ENCODE data around the gene TPRN.

DNA sequence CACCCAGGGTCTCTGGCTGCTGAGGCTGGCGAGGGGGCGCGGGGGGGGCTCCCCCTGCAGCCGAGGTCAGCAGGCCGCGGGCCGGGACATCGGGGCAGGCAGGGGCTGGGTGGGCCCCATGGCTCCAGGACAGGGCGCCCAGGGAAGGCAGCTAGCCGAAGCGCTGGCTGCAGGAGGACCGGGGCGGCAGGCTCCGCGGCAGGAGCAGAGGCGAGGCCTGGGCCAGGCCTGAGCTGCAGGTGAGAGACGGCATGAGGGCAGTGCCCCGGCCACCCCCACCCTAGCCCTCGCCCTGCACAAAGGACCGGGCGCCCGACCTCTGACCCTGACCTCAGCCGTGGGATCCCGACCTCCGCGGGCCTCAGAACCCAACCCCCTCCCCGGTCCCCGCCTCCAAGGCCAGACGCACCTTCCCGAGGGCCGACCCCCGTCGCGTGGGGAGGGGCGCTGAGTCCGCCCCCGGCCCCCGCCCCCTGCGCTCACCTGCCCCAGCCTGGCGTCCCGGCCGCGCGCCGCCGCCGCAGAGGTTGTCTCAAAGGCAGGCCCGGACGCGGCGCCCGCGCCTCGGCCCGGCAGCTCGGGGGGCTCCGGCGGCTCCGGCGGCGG lies 21.1 kb upstream of the TPRN start:
- TF ChIP-seq, protein P1, sequence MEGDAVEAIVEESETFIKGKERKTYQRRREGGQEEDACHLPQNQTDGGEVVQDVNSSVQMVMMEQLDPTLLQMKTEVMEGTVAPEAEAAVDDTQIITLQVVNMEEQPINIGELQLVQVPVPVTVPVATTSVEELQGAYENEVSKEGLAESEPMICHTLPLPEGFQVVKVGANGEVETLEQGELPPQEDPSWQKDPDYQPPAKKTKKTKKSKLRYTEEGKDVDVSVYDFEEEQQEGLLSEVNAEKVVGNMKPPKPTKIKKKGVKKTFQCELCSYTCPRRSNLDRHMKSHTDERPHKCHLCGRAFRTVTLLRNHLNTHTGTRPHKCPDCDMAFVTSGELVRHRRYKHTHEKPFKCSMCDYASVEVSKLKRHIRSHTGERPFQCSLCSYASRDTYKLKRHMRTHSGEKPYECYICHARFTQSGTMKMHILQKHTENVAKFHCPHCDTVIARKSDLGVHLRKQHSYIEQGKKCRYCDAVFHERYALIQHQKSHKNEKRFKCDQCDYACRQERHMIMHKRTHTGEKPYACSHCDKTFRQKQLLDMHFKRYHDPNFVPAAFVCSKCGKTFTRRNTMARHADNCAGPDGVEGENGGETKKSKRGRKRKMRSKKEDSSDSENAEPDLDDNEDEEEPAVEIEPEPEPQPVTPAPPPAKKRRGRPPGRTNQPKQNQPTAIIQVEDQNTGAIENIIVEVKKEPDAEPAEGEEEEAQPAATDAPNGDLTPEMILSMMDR (IDR thresholded peaks at IDR 0.05 in 4 of 5, conservative IDR thresholded peaks at IDR 0.05 in 1 of 5), result no peak
- no peak for TF ChIP-seq POLR2A (IDR thresholded peaks at IDR 0.05)
